Progenitor cell of endocrine pancreas (in vitro differentiated cells): ENCODE results near the gene DDIAS. TPM values are rescaled to one million over a fixed set of nuclear protein-coding genes. Genes with fewer than 3 reads are reported as not detected.

Experiments
- DNase-seq: peaks from one replicate; pipeline ENCODE4 v3.0.0; 2021; ENCODE audit warnings: low spot score; ENCODE audit not compliant: unreplicated experiment
- H3K27ac Mint-ChIP-seq: 2 replicates; pipeline ENCODE4 v1.8.0; 2021; ENCODE audit warnings: mild to moderate bottlenecking, moderate library complexity, mixed read lengths
- H3K27me3 Mint-ChIP-seq: 2 replicates; pipeline ENCODE4 v1.8.0; 2021; ENCODE audit warnings: mixed read lengths
- H3K36me3 Mint-ChIP-seq: 2 replicates; pipeline ENCODE4 v1.8.0; 2022; ENCODE audit warnings: mixed read lengths; ENCODE audit not compliant: insufficient read depth
- H3K4me1 Mint-ChIP-seq: 2 replicates; pipeline ENCODE4 v1.8.0; 2021; ENCODE audit warnings: low read depth, mixed read lengths
- H3K4me3 Mint-ChIP-seq: 2 replicates; pipeline ENCODE4 v1.8.0; 2021; ENCODE audit warnings: low read depth, mild to moderate bottlenecking, moderate library complexity, mixed read lengths
- H3K9me3 Mint-ChIP-seq: 2 replicates; pipeline ENCODE4 v1.8.0; 2021; ENCODE audit warnings: low read depth, mixed read lengths
- total RNA-seq: library from RNA; stranded (reverse); gene quantifications from 2 replicates; pipeline ENCODE4 v1.2.1, GENCODE V29; 2021
- TF ChIP-seq, protein P1 (sequence below): fragments of 200-600 bp; sonication (generic); IDR thresholded peaks from one replicate; pipeline ENCODE4 v1.5.0; 2021; ENCODE audit warnings: antibody characterized with exemption, mild to moderate bottlenecking; ENCODE audit not compliant: unreplicated experiment

The DDIAS gene
- total RNA-seq, 1 donor from 2014 or later = 7.8 TPM

DNA sequence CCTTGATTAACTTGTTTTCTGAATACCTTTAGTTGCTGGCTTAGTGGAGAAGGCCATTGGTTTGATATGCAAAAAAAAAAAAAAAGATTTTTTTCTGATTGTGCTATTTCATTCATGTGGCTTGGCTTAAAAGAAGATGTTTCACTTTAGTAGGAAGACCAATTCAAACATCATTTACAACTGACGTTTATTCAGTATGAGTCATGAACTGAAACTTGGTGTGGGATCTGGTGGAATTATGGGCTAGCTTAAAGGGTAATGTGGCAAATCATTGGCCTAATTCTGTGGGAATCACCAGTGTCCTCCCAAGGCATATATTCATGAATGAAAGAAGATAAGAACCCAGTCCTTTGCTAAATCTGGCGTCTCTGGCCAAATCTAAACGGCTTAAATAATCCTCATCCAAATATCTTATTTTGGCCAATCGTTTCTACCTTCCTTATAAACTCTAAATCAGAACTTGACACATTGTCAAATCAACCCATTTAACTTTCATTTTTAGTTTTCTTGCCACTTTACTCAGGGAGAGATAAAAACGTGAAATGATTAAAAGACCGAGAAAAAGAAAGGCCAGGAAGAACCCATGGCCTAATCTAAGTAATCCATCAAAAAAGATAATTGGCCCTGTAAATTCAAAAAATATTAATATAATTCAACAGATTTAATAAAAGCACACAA, 77.0 kb downstream of the DDIAS start:
- no peak for DNase-seq
- Mint-ChIP-seq H3K27ac (no peak overlapping the region), H3K9me3 (no peaks in the 10 kb centered on the region), H3K4me3 (no peak overlapping the region), H3K36me3 (peaks cover 7% of the 10 kb centered on the region), H3K27me3 (no peaks in the 10 kb centered on the region), H3K4me1 (no peaks in the 10 kb centered on the region)
- TF ChIP-seq, protein P1, sequence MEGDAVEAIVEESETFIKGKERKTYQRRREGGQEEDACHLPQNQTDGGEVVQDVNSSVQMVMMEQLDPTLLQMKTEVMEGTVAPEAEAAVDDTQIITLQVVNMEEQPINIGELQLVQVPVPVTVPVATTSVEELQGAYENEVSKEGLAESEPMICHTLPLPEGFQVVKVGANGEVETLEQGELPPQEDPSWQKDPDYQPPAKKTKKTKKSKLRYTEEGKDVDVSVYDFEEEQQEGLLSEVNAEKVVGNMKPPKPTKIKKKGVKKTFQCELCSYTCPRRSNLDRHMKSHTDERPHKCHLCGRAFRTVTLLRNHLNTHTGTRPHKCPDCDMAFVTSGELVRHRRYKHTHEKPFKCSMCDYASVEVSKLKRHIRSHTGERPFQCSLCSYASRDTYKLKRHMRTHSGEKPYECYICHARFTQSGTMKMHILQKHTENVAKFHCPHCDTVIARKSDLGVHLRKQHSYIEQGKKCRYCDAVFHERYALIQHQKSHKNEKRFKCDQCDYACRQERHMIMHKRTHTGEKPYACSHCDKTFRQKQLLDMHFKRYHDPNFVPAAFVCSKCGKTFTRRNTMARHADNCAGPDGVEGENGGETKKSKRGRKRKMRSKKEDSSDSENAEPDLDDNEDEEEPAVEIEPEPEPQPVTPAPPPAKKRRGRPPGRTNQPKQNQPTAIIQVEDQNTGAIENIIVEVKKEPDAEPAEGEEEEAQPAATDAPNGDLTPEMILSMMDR = no peak

DNA sequence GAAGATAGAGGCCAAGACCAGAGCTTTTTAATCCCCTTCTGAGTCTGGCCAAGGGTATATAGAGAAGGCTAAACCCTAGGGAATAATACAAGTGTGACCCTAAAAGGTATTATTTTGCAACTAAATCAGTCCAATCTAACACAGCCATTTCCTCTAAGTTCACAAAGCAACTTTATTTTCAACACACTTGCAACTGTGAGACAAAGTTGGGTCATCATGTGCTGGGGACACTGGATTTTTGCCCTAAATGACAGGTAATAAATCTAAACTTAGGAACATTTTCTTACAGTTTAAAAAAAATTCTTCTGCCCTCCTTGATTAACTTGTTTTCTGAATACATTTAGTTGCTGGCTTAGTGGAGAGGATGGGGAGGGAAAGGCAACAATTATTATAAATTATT, 78.3 kb downstream of the DDIAS start:
- Mint-ChIP-seq H3K27ac (no peak overlapping the region), H3K9me3 (no peaks in the 10 kb centered on the region), H3K4me1 (no peaks in the 10 kb centered on the region), H3K4me3 (no peak overlapping the region), H3K36me3 (peaks cover 13% of the 10 kb centered on the region), H3K27me3 (no peaks in the 10 kb centered on the region)
- TF ChIP-seq, protein P1 = no peak
- no peak for DNase-seq

DNA sequence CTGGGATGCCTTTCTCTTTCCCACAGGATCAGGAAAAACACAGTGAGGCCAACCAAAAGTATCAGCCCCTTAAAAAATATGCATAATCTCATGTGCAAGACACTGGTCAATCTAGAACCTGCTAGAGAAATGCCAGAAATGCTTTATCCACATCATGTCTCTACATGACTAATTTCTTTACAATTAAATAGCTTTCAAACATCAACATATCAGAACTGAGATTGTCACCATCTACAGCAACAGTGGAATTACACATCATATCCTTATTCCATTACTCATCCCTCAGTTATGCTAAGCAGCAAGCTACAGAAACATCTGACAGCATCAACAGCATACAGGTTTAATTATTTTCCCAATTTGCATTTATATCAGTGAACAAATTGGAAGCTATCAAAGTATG, 78.8 kb downstream of the DDIAS start:
- H3K4me3 Mint-ChIP-seq = no peak overlapping the region
- no peaks in the 10 kb centered on the region for H3K27me3 Mint-ChIP-seq
- H3K4me1 Mint-ChIP-seq = no peaks in the 10 kb centered on the region
- no peak for DNase-seq
- no peaks in the 10 kb centered on the region for H3K9me3 Mint-ChIP-seq
- peaks cover 14% of the 10 kb centered on the region for H3K36me3 Mint-ChIP-seq
- TF ChIP-seq, protein P1 = no peak
- H3K27ac Mint-ChIP-seq = no peak overlapping the region

DNA sequence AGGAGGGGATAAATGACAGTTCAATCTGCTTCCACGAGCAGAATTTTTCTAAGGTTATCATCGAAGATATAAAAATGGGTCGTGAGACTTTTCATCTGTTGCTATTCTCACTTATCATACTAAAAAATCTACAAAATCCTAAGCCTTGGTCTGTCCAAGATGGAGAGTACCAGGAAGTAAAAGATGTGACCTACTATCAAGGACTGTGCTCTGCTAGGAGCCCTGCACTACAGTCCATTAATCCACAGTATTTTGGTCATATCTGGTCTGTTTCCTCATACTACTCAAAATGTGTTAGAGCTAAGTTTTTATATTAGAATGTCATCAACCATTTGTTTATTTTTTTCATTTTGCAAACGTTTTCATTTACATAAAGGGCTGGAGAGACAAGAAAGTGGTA, 79.4 kb downstream of the DDIAS start:
- no peaks in the 10 kb centered on the region for H3K9me3 Mint-ChIP-seq
- H3K27ac Mint-ChIP-seq = no peak overlapping the region
- no peak overlapping the region for H3K4me3 Mint-ChIP-seq
- H3K36me3 Mint-ChIP-seq = peaks cover 15% of the 10 kb centered on the region
- H3K4me1 Mint-ChIP-seq = no peaks in the 10 kb centered on the region
- no peaks in the 10 kb centered on the region for H3K27me3 Mint-ChIP-seq
- no peak for DNase-seq
- TF ChIP-seq, protein P1 = no peak

DNA sequence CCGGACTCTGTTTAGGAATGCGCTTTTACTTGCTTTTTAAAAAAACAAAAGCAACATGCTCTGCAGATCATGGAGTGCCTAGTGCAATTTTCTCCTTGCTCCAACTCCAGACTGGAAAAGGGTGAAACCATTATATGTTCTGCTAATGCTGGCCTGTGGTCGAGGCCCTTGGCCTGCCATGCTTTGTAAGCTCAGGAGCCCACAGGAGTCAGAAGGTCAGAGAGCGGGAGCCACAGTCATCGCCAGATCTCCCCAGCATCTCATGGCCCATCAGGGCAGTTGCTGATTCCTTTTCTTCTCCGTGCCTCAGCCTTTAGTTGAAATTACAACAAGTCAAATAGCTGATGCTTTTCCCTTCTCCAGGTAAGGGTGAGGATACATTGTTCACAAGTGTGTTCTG, 80.3 kb downstream of the DDIAS start:
- Mint-ChIP-seq H3K36me3 (peaks cover 15% of the 10 kb centered on the region), H3K4me1 (no peaks in the 10 kb centered on the region), H3K4me3 (no peak overlapping the region), H3K27me3 (no peaks in the 10 kb centered on the region), H3K9me3 (no peaks in the 10 kb centered on the region), H3K27ac (no peak overlapping the region)
- TF ChIP-seq, protein P1 = no peak
- no peak for DNase-seq

Other genes starting within 250 kb of the DDIAS start
- gene FAM181B, start 167.9 kb upstream of the DDIAS start, total RNA-seq = 8.9 and 11.3 TPM in 2 replicates
- gene PRCP, start 1.3 kb upstream of the DDIAS start, total RNA-seq = 66.3 and 81.4 TPM in 2 replicates
- gene RAB30, start 170.2 kb downstream of the DDIAS start, total RNA-seq = 13.5 and 13.9 TPM in 2 replicates